ENCODE results near the gene SIVA1. TPM values are rescaled to one million over a fixed set of nuclear protein-coding genes. Genes with fewer than 3 reads are reported as not detected.
A peak's percentile ranks its signal among the peaks of the same experiment; 100 is the strongest.

SIVA1 gene
- total and polyA plus RNA-seq, 9 of the 15 experiments (the other 6 are each of a cell fraction or from before 2014, with no cell fraction given) = 4.2 to 186 (median 54.2) TPM

- peak; percentile 69 for TF ChIP-seq ZFX (CRISPR knock-in tag; IDR thresholded peaks at IDR 0.05)
- peak; percentile 80 for TF ChIP-seq ZBTB2 (IDR thresholded peaks at IDR 0.05)
- peak; percentile 76 for TF ChIP-seq POLR2G (IDR thresholded peaks at IDR 0.05; ENCODE audit: low read depth, low read length)
- TF ChIP-seq E2F6 (IDR thresholded peaks at IDR 0.05; ENCODE audit: borderline replicate concordance in 1 of 2, extremely low read depth in 1 of 2, insufficient read depth in 1 of 2, insufficient read length in 1 of 2, low read depth in 1 of 2, low read length in 1 of 2, poor library complexity in 1 of 2, severe bottlenecking in 1 of 2) = peak; percentile 11 to 33
- TF ChIP-seq FOXP4 (CRISPR knock-in tag; IDR thresholded peaks at IDR 0.05; ENCODE audit: borderline replicate concordance) = no peak
- TF ChIP-seq ARID4B (CRISPR knock-in tag; IDR thresholded peaks at IDR 0.05) = peak; percentile 38; the same call in 1 of the 2 replicates
- TF ChIP-seq TBP (optimal IDR thresholded peaks at IDR 0.05; ENCODE audit: low read depth, low read length) = peak; percentile 35
- TF ChIP-seq PATZ1 (CRISPR knock-in tag; IDR thresholded peaks at IDR 0.05; ENCODE audit: borderline replicate concordance) = no peak
- TF ChIP-seq COPS2 (conservative IDR thresholded peaks at IDR 0.05) = no peak
- TF ChIP-seq SRSF9 (IDR thresholded peaks at IDR 0.05; ENCODE audit: borderline replicate concordance, low read depth, low read length) = no peak
- TF ChIP-seq POLR2B (IDR thresholded peaks at IDR 0.05; ENCODE audit: low read depth, partially characterized antibody) = peak; percentile 28
- 0 out of 2 replicates have a peak, but pooled peaks have one; percentile 44 for TF ChIP-seq GATAD2A (IDR thresholded peaks at IDR 0.05)
- TF ChIP-seq HNRNPLL (IDR thresholded peaks at IDR 0.05; ENCODE audit: low read depth, low read length, poor library complexity, severe bottlenecking) = peak; percentile 20
- TF ChIP-seq PHTF2 (CRISPR knock-in tag; IDR thresholded peaks at IDR 0.05) = no peak
- no peak for TF ChIP-seq FOXJ3 (CRISPR knock-in tag; IDR thresholded peaks at IDR 0.05)
- peak; percentile 91 for TF ChIP-seq ZNF263 (CRISPR knock-in tag; IDR thresholded peaks at IDR 0.05; ENCODE audit: borderline replicate concordance)
These were observed 23.1 kb upstream of the SIVA1 start (continued) for GRCh38 chr14:104729835-104730181.

All from K562 (cell line).